Epithelial cell of esophagus (primary cell): Measurements from ENCODE around the gene PRKACG.

ENCODE experiments used
- DNase-seq: peaks from one replicate; pipeline ENCODE4 v3.0.0; 2010; ENCODE audit warnings: low read depth
- H3K4me3 ChIP-seq: 2 replicates; pipeline ENCODE4 v1.5.1; 2011; ENCODE audit warnings: mild to moderate bottlenecking, low read length, control low read depth
- TF ChIP-seq, protein P1 (sequence below): IDR thresholded peaks from 2 replicates; pipeline ENCODE4 v1.5.1; 2011; ENCODE audit warnings: low read depth, mild to moderate bottlenecking, low read length, control low read depth, inconsistent platforms; ENCODE audit not compliant: insufficient read depth; ENCODE audit errors: missing control alignments

The PRKACG gene

GRCh38 chr9:69012696-69013381 lies 1.1 kb downstream of the PRKACG start:
- H3K4me3 ChIP-seq = no peak overlapping the region
- no peak for DNase-seq
- TF ChIP-seq, protein P1, sequence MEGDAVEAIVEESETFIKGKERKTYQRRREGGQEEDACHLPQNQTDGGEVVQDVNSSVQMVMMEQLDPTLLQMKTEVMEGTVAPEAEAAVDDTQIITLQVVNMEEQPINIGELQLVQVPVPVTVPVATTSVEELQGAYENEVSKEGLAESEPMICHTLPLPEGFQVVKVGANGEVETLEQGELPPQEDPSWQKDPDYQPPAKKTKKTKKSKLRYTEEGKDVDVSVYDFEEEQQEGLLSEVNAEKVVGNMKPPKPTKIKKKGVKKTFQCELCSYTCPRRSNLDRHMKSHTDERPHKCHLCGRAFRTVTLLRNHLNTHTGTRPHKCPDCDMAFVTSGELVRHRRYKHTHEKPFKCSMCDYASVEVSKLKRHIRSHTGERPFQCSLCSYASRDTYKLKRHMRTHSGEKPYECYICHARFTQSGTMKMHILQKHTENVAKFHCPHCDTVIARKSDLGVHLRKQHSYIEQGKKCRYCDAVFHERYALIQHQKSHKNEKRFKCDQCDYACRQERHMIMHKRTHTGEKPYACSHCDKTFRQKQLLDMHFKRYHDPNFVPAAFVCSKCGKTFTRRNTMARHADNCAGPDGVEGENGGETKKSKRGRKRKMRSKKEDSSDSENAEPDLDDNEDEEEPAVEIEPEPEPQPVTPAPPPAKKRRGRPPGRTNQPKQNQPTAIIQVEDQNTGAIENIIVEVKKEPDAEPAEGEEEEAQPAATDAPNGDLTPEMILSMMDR = no peak

DNA sequence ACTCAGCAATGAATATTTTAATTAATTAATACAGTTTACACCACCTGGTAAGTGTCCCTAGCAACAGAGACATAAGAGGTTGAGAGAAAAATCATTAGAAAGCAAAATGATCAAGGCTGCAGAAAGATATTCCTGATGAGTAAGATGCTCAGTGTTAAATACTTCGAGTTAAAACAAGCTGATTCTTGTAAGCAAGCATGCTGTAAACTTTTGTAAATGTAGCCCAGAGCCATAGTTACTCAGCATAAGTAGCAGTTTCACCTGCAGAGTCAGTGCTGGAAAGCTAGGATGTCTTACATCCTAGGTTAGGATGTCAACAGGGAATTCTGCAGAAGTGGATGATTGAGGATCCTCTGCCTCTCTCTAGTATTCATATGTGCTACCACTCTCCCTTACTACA lies 4.2 kb downstream of the PRKACG start:
- H3K4me3 ChIP-seq = no peak overlapping the region
- peak; percentile 89 for DNase-seq
- TF ChIP-seq, protein P1 = no peak

- TF ChIP-seq, protein P1 = no peak
- DNase-seq = peak; percentile 59
- H3K4me3 ChIP-seq = no peak overlapping the region
Measured at GRCh38 chr9:69004836-69005235, 9.1 kb downstream of the PRKACG start.

- no peak for DNase-seq
- H3K4me3 ChIP-seq = no peak overlapping the region
- TF ChIP-seq, protein P1 = no peak
Measured at GRCh38 chr9:69003051-69003450, 10.9 kb downstream of the PRKACG start.

GRCh38 chr9:69001921-69002320 lies 12.0 kb downstream of the PRKACG start:
- no peak for DNase-seq
- H3K4me3 ChIP-seq = no peak overlapping the region
- TF ChIP-seq, protein P1 = no peak

- H3K4me3 ChIP-seq = no peak overlapping the region
- TF ChIP-seq, protein P1 = peak; percentile 96
- peak; percentile 75 for DNase-seq
Measured at GRCh38 chr9:68999393-69000105, 14.4 kb downstream of the PRKACG start.
